ENCODE data around the gene SMNDC1.

SMNDC1 gene

GRCh38 chr10:110304780-110305421, at the start of gene SMNDC1:
TSS of gene SMNDC1 (minus strand) at chr10:110304920. CDS start at chr10:110303587, 1,333 bp downstream.
- peak; percentile 98 for DNase-seq (ENCODE audit: low spot score)
- no peak for TF ChIP-seq CTCF (IDR thresholded peaks at IDR 0.05; ENCODE audit: extremely low read depth, missing control alignments)

GRCh38 chr10:110354322-110354766, 49.6 kb upstream of the SMNDC1 start:
- peak; percentile 81 for TF ChIP-seq CTCF (IDR thresholded peaks at IDR 0.05; ENCODE audit: extremely low read depth, missing control alignments)
- peak; percentile 63 for DNase-seq (ENCODE audit: low spot score)

GRCh38 chr10:110353244-110354119, 48.8 kb upstream of the SMNDC1 start:
- DNase-seq (ENCODE audit: low spot score), result no peak
- TF ChIP-seq CTCF (IDR thresholded peaks at IDR 0.05; ENCODE audit: extremely low read depth, missing control alignments), result no peak

- TF ChIP-seq CTCF (IDR thresholded peaks at IDR 0.05; ENCODE audit: extremely low read depth, missing control alignments), result no peak
- no peak for DNase-seq (ENCODE audit: low spot score)
These were observed 48.2 kb upstream of the SMNDC1 start for GRCh38 chr10:110352930-110353243.

GRCh38 chr10:110350812-110351211, 46.1 kb upstream of the SMNDC1 start:
- TF ChIP-seq CTCF (IDR thresholded peaks at IDR 0.05; ENCODE audit: extremely low read depth, missing control alignments), result no peak
- no peak for DNase-seq (ENCODE audit: low spot score)

- TF ChIP-seq CTCF (IDR thresholded peaks at IDR 0.05; ENCODE audit: extremely low read depth, missing control alignments), result no peak
- no peak for DNase-seq (ENCODE audit: low spot score)
These were observed 45.1 kb upstream of the SMNDC1 start for GRCh38 chr10:110349831-110350230.

GRCh38 chr10:110349386-110349785, 44.7 kb upstream of the SMNDC1 start:
- no peak for DNase-seq (ENCODE audit: low spot score)
- TF ChIP-seq CTCF (IDR thresholded peaks at IDR 0.05; ENCODE audit: extremely low read depth, missing control alignments), result no peak

Data from GM20000 (cell line).